Panc1 (cell line): ENCODE measurements around the gene PELI1. TPM values are rescaled to one million over a fixed set of nuclear protein-coding genes. Genes with fewer than 3 reads are reported as not detected.

ENCODE experiments used
- ATAC-seq: fragments of 200-7000 bp; cut with Tn5 transposase; 2 replicates; pipeline ENCODE4 v1.9.1; 2020; ENCODE audit warnings: mild to moderate bottlenecking, moderate library complexity
- BruUV-seq: library from RNA; stranded (reverse); fragments of 400-500 nt; replicated peaks from 2 replicates; lab custom pipeline; 2021; lab: Mats Ljungman, UMichigan
- CTCF ChIA-PET: fragments of 300-600 bp; sonication (Branson Sonifier 250); formaldehyde crosslinking; loops from one replicate; lab custom pipeline; 2022; ENCODE audit warnings: antibody characterized with exemption; lab: Charles Lee
- POLR2A ChIA-PET: fragments of 300-600 bp; sonication (Branson Sonifier 250); formaldehyde crosslinking; loops from one replicate; lab custom pipeline; 2022; ENCODE audit warnings: antibody characterized with exemption; lab: Charles Lee
- DNase-seq: peaks from one replicate; pipeline ENCODE4 v3.0.0-alpha.2; 2010; ENCODE audit warnings: low read depth, low spot score
- H3K27ac ChIP-seq: 2 replicates; pipeline ENCODE4 v1.5.1; 2011; ENCODE audit warnings: mild to moderate bottlenecking, low read length, inconsistent platforms
- H3K27me3 ChIP-seq: fragments of 200-500 bp; sonication (Bioruptor generic); 2 replicates; pipeline ENCODE4 v1.6.0; 2014; ENCODE audit warnings: low read length, inconsistent platforms; ENCODE audit not compliant: control insufficient read depth, insufficient read depth
- H3K36me3 ChIP-seq: fragments of 200-500 bp; sonication (Bioruptor generic); 2 replicates; pipeline ENCODE4 v1.5.1; 2014; ENCODE audit warnings: inconsistent platforms, mild to moderate bottlenecking, low read length, moderate library complexity; ENCODE audit not compliant: control insufficient read depth, insufficient read depth
- H3K4me1 ChIP-seq: 2 replicates; pipeline ENCODE4 v1.5.1; 2011; ENCODE audit warnings: inconsistent platforms, mild to moderate bottlenecking, low read length, moderate library complexity; ENCODE audit not compliant: control insufficient read depth, insufficient read depth
- H3K4me3 ChIP-seq, 2 experiments: 2 replicates each; pipeline ENCODE4 v1.5.1; 2011 to 2012; ENCODE audit warnings: low read depth in 2 of 2, low read length in 2 of 2, mild to moderate bottlenecking in 2 of 2, inconsistent platforms in 1 of 2, moderate library complexity in 1 of 2
- H3K9me3 ChIP-seq: fragments of 200-500 bp; sonication (Bioruptor generic); 2 replicates; pipeline ENCODE4 v1.5.1; 2014; ENCODE audit warnings: low read depth, mild to moderate bottlenecking, inconsistent platforms, low read length, moderate library complexity; ENCODE audit not compliant: control insufficient read depth, insufficient read depth
- POLR2AphosphoS5 ChIP-seq: IDR thresholded peaks from 2 replicates; pipeline ENCODE4 v1.6.1; 2012; ENCODE audit warnings: mild to moderate bottlenecking, low read depth, low read length, moderate library complexity
- SIN3A ChIP-seq: IDR thresholded peaks from 2 replicates; pipeline ENCODE4 v1.6.1; 2012; ENCODE audit warnings: low read depth, mild to moderate bottlenecking, low read length, moderate library complexity, borderline replicate concordance; ENCODE audit not compliant: insufficient read depth
- TCF7L2 ChIP-seq: IDR thresholded peaks from 2 replicates; pipeline ENCODE4 v1.6.1; 2011; ENCODE audit warnings: mild to moderate bottlenecking, low read depth, low read length, inconsistent platforms
- in situ Hi-C: cut with HindIII; loops from 2 replicates; pipeline ENCODE4 v1.10.0; 2016; ENCODE audit warnings: low sequenced_read_pairs, low pct_unique_long_range_greater_than_20kb
- intact Hi-C: fragments of 100-400 bp; cut with micrococcal nuclease; formaldehyde crosslinking; loops from one replicate; pipeline ENCODE4 v1.10.0; 2022; ENCODE audit not compliant: unreplicated experiment
- total RNA-seq: library from RNA; stranded (reverse); gene quantifications from one replicate; pipeline ENCODE4 v1.2.1, GENCODE V29; 2021; ENCODE audit not compliant: unreplicated experiment
- TF ChIP-seq, protein P1 (sequence below): fragments of 450-650 bp; IDR thresholded peaks from 2 replicates; pipeline ENCODE4 v1.5.1; 2017; ENCODE audit warnings: mild to moderate bottlenecking
- TF ChIP-seq, protein P2 (sequence below), 2 experiments: IDR thresholded peaks; 2 replicates each; pipeline ENCODE4 v1.6.1; 2011 to 2012; ENCODE audit warnings: low read depth in 2 of 2, control low read depth in 1 of 2, low read length in 1 of 2, mild to moderate bottlenecking in 1 of 2, moderate library complexity in 1 of 2; ENCODE audit not compliant: insufficient read depth in 1 of 2

PELI1 gene
- total RNA-seq, 1 experiment from 2014 or later, result 6.7 TPM

DNA sequence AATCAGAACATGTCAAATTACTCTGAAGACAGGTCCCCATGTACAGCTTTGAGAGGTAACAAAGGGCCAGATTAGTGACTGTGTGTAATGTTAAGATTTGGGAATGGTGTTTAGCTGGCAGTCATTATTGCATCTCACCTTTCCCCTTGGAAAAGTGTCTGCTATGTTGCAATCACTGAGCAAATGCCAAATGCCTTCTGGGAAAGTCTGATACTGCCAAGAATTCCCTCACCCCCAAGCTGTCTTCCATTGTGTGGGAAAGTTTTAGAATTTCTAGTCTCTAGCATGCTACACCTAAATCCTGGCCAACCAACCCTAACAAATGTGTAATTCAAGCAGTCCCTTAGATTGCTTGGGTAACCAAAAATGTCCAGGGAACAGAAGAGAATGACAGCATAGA lies 13.6 kb upstream of the PELI1 start:
- Histone ChIP-seq H3K27ac (no peak overlapping the region), H3K36me3 (no peaks in the 10 kb centered on the region), H3K9me3 (no peaks in the 10 kb centered on the region), H3K4me3 (no peak overlapping the region), H3K27me3 (peaks cover 20% of the 10 kb centered on the region), H3K4me1 (no peaks in the 10 kb centered on the region)
- intact Hi-C loops (no loop called here), in situ Hi-C loops (no loop called here)
- TF ChIP-seq, protein P1, sequence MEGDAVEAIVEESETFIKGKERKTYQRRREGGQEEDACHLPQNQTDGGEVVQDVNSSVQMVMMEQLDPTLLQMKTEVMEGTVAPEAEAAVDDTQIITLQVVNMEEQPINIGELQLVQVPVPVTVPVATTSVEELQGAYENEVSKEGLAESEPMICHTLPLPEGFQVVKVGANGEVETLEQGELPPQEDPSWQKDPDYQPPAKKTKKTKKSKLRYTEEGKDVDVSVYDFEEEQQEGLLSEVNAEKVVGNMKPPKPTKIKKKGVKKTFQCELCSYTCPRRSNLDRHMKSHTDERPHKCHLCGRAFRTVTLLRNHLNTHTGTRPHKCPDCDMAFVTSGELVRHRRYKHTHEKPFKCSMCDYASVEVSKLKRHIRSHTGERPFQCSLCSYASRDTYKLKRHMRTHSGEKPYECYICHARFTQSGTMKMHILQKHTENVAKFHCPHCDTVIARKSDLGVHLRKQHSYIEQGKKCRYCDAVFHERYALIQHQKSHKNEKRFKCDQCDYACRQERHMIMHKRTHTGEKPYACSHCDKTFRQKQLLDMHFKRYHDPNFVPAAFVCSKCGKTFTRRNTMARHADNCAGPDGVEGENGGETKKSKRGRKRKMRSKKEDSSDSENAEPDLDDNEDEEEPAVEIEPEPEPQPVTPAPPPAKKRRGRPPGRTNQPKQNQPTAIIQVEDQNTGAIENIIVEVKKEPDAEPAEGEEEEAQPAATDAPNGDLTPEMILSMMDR, result no peak
- TF ChIP-seq, protein P2, sequence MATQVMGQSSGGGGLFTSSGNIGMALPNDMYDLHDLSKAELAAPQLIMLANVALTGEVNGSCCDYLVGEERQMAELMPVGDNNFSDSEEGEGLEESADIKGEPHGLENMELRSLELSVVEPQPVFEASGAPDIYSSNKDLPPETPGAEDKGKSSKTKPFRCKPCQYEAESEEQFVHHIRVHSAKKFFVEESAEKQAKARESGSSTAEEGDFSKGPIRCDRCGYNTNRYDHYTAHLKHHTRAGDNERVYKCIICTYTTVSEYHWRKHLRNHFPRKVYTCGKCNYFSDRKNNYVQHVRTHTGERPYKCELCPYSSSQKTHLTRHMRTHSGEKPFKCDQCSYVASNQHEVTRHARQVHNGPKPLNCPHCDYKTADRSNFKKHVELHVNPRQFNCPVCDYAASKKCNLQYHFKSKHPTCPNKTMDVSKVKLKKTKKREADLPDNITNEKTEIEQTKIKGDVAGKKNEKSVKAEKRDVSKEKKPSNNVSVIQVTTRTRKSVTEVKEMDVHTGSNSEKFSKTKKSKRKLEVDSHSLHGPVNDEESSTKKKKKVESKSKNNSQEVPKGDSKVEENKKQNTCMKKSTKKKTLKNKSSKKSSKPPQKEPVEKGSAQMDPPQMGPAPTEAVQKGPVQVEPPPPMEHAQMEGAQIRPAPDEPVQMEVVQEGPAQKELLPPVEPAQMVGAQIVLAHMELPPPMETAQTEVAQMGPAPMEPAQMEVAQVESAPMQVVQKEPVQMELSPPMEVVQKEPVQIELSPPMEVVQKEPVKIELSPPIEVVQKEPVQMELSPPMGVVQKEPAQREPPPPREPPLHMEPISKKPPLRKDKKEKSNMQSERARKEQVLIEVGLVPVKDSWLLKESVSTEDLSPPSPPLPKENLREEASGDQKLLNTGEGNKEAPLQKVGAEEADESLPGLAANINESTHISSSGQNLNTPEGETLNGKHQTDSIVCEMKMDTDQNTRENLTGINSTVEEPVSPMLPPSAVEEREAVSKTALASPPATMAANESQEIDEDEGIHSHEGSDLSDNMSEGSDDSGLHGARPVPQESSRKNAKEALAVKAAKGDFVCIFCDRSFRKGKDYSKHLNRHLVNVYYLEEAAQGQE (IDR thresholded peaks at IDR 0.05; ENCODE audit: insufficient read depth in 1 of 2, low read depth in 2 of 2, low read length in 1 of 2), result no peak
- no peak for TF ChIP-seq TCF7L2
- TF ChIP-seq POLR2AphosphoS5, result no peak
- TF ChIP-seq SIN3A, result no peak
- ATAC-seq (no peak), DNase-seq (no peak)
- BruUV-seq, result no TSS peak
- CTCF ChIA-PET, result no interaction called here
- POLR2A ChIA-PET, result no interaction called here

DNA sequence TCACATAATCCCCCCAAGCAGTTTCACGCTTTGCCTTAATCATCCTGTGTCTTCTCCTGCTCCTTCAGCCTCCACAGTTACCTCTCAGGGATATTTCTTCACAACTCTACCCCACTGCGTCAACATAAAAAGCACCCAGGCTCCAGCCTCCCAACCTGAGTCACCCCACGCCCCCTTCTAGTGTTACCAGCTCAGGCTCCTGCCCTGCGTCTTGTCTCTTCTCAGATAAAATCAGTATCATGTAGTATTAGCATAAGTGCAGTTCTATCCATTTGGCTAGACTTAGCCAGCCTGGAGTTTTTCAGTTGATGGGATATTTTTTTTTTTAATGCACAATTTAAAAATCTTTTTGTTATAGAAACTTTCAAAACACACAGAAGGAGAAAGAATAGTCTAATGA lies 9.6 kb upstream of the PELI1 start:
- TF ChIP-seq, protein P2 (IDR thresholded peaks at IDR 0.05; ENCODE audit: insufficient read depth in 1 of 2, low read depth in 2 of 2, low read length in 1 of 2), result no peak
- TF ChIP-seq, protein P1, result no peak
- TF ChIP-seq SIN3A, result no peak
- intact Hi-C loops, result no loop called here
- H3K27me3 ChIP-seq, result peaks cover 20% of the 10 kb centered on the region
- H3K27ac ChIP-seq, result no peak overlapping the region
- ATAC-seq, result no peak
- no peaks in the 10 kb centered on the region for H3K9me3 ChIP-seq
- H3K4me3 ChIP-seq, result no peak overlapping the region
- H3K4me1 ChIP-seq, result no peaks in the 10 kb centered on the region
- DNase-seq, result no peak
- H3K36me3 ChIP-seq, result no peaks in the 10 kb centered on the region
- BruUV-seq, result no TSS peak
- in situ Hi-C loops, result no loop called here
- ChIA-PET POLR2A (no interaction called here), CTCF (no interaction called here)
